NCI-H2227 (cell line): ENCODE measurements around the gene JKAMP.

ENCODE experiments used
- DNase-seq: peaks from one replicate; lab custom pipeline; 2025; ENCODE audit not compliant: unreplicated experiment; lab: John Stamatoyannopoulos, UW

Gene JKAMP

DNA sequence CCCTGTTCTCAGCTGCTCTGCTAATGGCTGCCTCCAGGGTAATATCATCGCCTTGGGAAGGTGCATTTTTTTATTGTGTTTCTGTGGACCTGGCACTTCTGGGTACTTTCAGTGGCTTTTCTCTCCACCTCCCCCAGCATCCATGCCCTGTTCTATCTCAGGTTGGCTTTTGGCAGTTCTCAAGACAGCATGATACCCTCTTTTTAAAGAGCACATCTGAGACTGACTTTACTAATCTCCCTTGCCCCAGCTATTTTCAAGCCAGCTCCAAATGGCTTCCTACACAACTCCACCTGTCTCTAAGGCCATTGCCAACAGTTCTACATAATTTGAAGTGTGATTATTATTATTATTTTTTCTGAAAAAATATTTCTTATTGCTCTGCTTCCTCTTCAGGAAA lies 53.2 kb downstream of the JKAMP start:
- no peak for DNase-seq

DNA sequence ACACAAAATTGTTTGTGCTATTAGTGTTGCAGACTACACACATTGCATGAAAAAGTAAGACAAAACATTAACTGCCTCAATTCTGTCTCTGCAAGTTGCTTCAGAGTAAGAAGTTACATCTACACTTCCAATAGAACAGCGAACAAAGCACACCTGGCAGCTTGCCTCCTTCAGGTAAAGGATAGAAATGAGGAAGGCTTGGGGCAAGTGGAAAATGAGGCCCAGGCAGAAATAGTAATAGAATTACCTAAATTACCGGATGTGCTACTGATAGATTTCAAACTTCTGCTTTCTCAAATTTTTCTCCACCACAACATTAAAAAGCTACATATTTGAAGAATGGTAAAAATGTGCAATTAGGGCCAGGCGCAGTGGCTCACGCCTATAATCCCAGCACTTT lies 54.6 kb downstream of the JKAMP start:
- no peak for DNase-seq

DNA sequence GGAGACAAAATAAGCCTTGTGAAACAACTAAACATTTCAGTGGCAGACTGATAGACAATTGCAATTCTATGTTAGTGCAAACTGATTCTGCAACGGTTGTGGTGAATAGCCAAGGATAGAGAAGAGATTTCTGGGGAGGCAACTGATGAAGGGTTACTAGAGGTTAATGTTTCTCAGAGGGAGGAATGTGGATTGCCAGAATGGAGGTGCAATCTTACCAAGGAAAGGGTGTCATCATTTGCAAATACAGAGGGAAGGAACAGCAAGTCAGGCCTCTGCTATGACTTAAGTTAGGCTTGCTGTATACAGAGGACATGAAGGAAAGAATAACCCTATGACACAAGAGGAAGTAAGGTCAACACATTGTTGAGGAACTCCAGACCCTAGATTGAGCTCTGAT lies 56.5 kb downstream of the JKAMP start:
- DNase-seq: no peak

DNA sequence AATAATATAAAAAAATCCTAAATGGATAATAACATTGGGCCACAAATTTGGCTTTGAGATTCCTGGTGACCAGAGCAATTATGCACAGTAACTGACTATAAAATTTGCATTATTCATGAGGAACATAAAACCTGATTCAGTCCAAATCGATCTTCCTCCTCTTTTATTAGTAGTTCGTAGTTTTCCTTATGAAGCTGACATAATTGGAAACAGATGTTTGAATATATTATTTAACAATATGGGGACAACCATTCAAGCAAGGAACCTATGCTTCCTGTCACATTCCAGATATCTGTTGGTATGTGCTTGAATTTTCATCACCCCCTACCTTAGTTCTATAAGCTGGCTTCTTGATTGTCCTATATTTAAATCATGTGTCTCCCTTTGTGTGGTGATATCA lies 57.4 kb downstream of the JKAMP start:
- no peak for DNase-seq

DNA sequence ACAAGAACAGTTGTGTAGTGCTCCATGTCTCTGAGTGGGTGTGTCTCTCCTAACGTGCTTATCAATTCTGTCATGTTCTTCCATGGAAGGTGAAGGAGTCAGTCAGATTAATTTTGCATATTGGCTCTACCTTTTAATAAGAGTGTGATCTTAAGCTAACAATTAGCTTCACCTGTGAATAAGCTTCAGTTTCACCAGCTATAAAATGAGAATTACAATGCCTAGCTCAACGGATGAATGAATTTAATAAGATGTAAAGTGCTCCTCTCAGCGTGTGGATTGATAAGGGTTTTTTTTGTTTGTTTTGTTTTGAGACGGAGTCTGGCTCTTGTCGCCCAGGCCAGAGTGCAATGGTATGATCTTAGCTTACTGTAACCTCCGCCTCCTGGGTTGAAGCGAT lies 59.6 kb downstream of the JKAMP start:
- DNase-seq: no peak

GRCh38 chr14:59547310-59547709 lies 63.0 kb downstream of the JKAMP start:
- DNase-seq: no peak
